H1 (cell line): Measurements from ENCODE around the gene GAS7. TPM values are rescaled to one million over a fixed set of nuclear protein-coding genes. Genes with fewer than 3 reads are reported as not detected.

Experiments used
- CTCF ChIA-PET: fragments of 300-600 bp; sonication (Branson Sonifier 250); formaldehyde crosslinking; loops from one replicate; lab custom pipeline; 2021; ENCODE audit not compliant: partially characterized antibody; lab: Charles Lee
- POLR2A ChIA-PET: fragments of 300-600 bp; sonication (Branson Sonifier 250); formaldehyde crosslinking; loops from one replicate; lab custom pipeline; 2021; ENCODE audit warnings: inconsistent platforms; ENCODE audit not compliant: partially characterized antibody; lab: Charles Lee
- DNase-seq, 2 experiments: peaks; one replicate each; pipeline versions ENCODE4 v3.0.0 to v3.0.0-alpha.2; 2010 to 2022; ENCODE audit warnings: low spot score in 2 of 2, low read depth in 1 of 2, mixed read lengths in 1 of 2
- FAIRE-seq: peaks from 2 replicates; lab custom pipeline; 2011; peaks lifted over from hg19 to GRCh38; lab: Jason Lieb, UNC
- H2AFZ ChIP-seq: 2 replicates; pipeline ENCODE4 v1.8.1; 2012; ENCODE audit warnings: low read length, inconsistent platforms
- H2AK5ac ChIP-seq: 2 replicates; pipeline ENCODE4 v1.6.1; 2013; ENCODE audit warnings: low read depth, low read length
- H2BK120ac ChIP-seq: replicated peaks from 2 replicates; pipeline ENCODE3; 2013; ENCODE audit warnings: low read depth, low read length, inconsistent platforms
- H2BK12ac ChIP-seq: 2 replicates; pipeline ENCODE4 v1.6.1; 2013; ENCODE audit warnings: low read depth, low read length
- H2BK15ac ChIP-seq: 2 replicates; pipeline ENCODE4 v1.6.1; 2013; ENCODE audit warnings: low read length
- H2BK20ac ChIP-seq: 2 replicates; pipeline ENCODE4 v1.6.1; 2013; ENCODE audit warnings: low read length
- H2BK5ac ChIP-seq: 2 replicates; pipeline ENCODE4 v1.6.1; 2013; ENCODE audit warnings: low read depth, low read length
- H3K14ac ChIP-seq: 2 replicates; pipeline ENCODE4 v1.6.1; 2013; ENCODE audit warnings: inconsistent platforms; ENCODE audit not compliant: insufficient read length
- H3K18ac ChIP-seq: 2 replicates; pipeline ENCODE4 v1.6.1; 2013; ENCODE audit warnings: low read length; ENCODE audit errors: extremely low read depth
- H3K23ac ChIP-seq: 2 replicates; pipeline ENCODE4 v1.6.1; 2013; ENCODE audit warnings: inconsistent platforms; ENCODE audit not compliant: insufficient read length
- H3K23me2 ChIP-seq: 2 replicates; pipeline ENCODE4 v1.6.1; 2013; ENCODE audit warnings: low read depth, low read length
- H3K27ac ChIP-seq: 2 replicates; pipeline ENCODE4 v1.6.1; 2011; ENCODE audit warnings: low read depth, low read length, inconsistent platforms
- H3K27me3 ChIP-seq, 4 experiments: replicated peaks in 1 of 4; 1 replicate in 1 of 4; 2 replicates in 3 of 4; pipeline versions ENCODE4 v1.6.1 to v1.8.1; 2011 to 2013; ENCODE audit warnings: low read length in 3 of 4, mild to moderate bottlenecking in 3 of 4, inconsistent platforms in 2 of 4, mixed read lengths in 2 of 4, moderate library complexity in 1 of 4; ENCODE audit not compliant: control insufficient read depth in 3 of 4, insufficient read depth in 3 of 4; ENCODE audit errors: extremely low read depth in 1 of 4
- H3K36me3 ChIP-seq, 4 experiments: 2 replicates each; pipeline versions ENCODE4 v1.6.1 to v1.8.1; 2011 to 2013; ENCODE audit warnings: mild to moderate bottlenecking in 4 of 4, low read length in 3 of 4, moderate library complexity in 2 of 4, control low read depth in 1 of 4, inconsistent platforms in 1 of 4; ENCODE audit not compliant: insufficient read depth in 4 of 4, control insufficient read depth in 2 of 4
- H3K4ac ChIP-seq: replicated peaks from 2 replicates; pipeline ENCODE3; 2013; ENCODE audit warnings: low read length, low read depth, mixed read lengths, inconsistent platforms; ENCODE audit not compliant: insufficient read length
- H3K4me1 ChIP-seq, 4 experiments: replicated peaks in 1 of 4; 1 replicate in 1 of 4; 2 replicates in 3 of 4; pipeline versions ENCODE4 v1.6.1 to v1.8.1; 2011 to 2013; ENCODE audit warnings: low read length in 3 of 4, inconsistent platforms in 2 of 4, mixed read lengths in 1 of 4; ENCODE audit not compliant: insufficient read depth in 4 of 4, control insufficient read depth in 3 of 4
- H3K4me2 ChIP-seq, 2 experiments: 2 replicates each; pipeline versions ENCODE4 v1.6.1 to v1.8.1; 2011 to 2013; ENCODE audit warnings: low read depth in 2 of 2, low read length in 2 of 2, control low read depth in 1 of 2, inconsistent platforms in 1 of 2, mild to moderate bottlenecking in 1 of 2; ENCODE audit not compliant: insufficient read depth in 1 of 2
- H3K4me3 ChIP-seq, 4 experiments: fragments of 200-600, 300-600 bp in 1 of 4; sonication (generic), shearing (Covaris generic), sonication (Bioruptor Twin) in 1 of 4; 2 replicates each; pipeline versions ENCODE4 v1.5.1 to v1.8.1; 2011 to 2016; ENCODE audit warnings: low read length in 4 of 4, low read depth in 3 of 4, control low read depth in 2 of 4, inconsistent platforms in 2 of 4, mild to moderate bottlenecking in 2 of 4, mixed read lengths in 1 of 4, moderate library complexity in 1 of 4; ENCODE audit not compliant: insufficient read depth in 2 of 4; ENCODE audit errors: extremely low read depth in 1 of 4
- H3K56ac ChIP-seq: replicated peaks from 2 replicates; pipeline ENCODE3; 2013; ENCODE audit warnings: low read depth, mild to moderate bottlenecking, mixed read lengths, low read length, inconsistent platforms; ENCODE audit not compliant: insufficient read length
- H3K79me1 ChIP-seq: 2 replicates; pipeline ENCODE4 v1.6.1; 2013; ENCODE audit warnings: low read depth, low read length, control low read depth
- H3K79me2 ChIP-seq, 2 experiments: 2 replicates each; pipeline versions ENCODE4 v1.6.1 to v1.8.1; 2012 to 2013; ENCODE audit warnings: low read length in 2 of 2, mild to moderate bottlenecking in 2 of 2, inconsistent platforms in 1 of 2; ENCODE audit not compliant: insufficient read depth in 2 of 2, control insufficient read depth in 1 of 2
- H3K9ac ChIP-seq, 4 experiments: replicated peaks in 1 of 4; 1 replicate in 1 of 4; 2 replicates in 3 of 4; pipeline versions ENCODE4 v1.6.1 to v1.8.1; 2011 to 2013; ENCODE audit warnings: low read depth in 3 of 4, low read length in 3 of 4, control low read depth in 2 of 4, mild to moderate bottlenecking in 2 of 4, moderate library complexity in 2 of 4, inconsistent platforms in 1 of 4; ENCODE audit errors: extremely low read depth in 1 of 4
- H3K9me3 ChIP-seq, 2 experiments: 2 replicates each; pipeline versions ENCODE4 v1.6.1 to v1.8.1; 2012 to 2013; ENCODE audit warnings: mild to moderate bottlenecking in 2 of 2, moderate library complexity in 2 of 2, control low read depth in 1 of 2, inconsistent platforms in 1 of 2, low read depth in 1 of 2, low read length in 1 of 2, mixed read lengths in 1 of 2; ENCODE audit not compliant: insufficient read depth in 2 of 2
- H4K20me1 ChIP-seq, 2 experiments: replicated peaks in 1 of 2; 2 replicates each; pipeline versions ENCODE3 to v1.8.1; 2011 to 2013; ENCODE audit warnings: inconsistent platforms in 2 of 2, low read length in 2 of 2, mild to moderate bottlenecking in 1 of 2; ENCODE audit not compliant: insufficient read depth in 2 of 2, control insufficient read depth in 1 of 2
- H4K5ac ChIP-seq: 2 replicates; pipeline ENCODE4 v1.6.1; 2013; ENCODE audit warnings: low read length, low read depth, mixed read lengths, inconsistent platforms; ENCODE audit not compliant: insufficient read length
- H4K8ac ChIP-seq: 2 replicates; pipeline ENCODE4 v1.8.0; 2013; ENCODE audit warnings: mild to moderate bottlenecking, moderate library complexity, low read length, inconsistent platforms; ENCODE audit not compliant: insufficient read depth; ENCODE audit errors: extremely low read depth
- H4K91ac ChIP-seq: replicated peaks from 2 replicates; pipeline ENCODE3; 2013; ENCODE audit warnings: low read length, mixed read lengths, inconsistent platforms; ENCODE audit not compliant: insufficient read length
- HDAC6 ChIP-seq: IDR thresholded peaks from one replicate; pipeline ENCODE4 v1.7.1; 2012; ENCODE audit warnings: low read depth, mild to moderate bottlenecking, inconsistent platforms, low read length, moderate library complexity
- KDM1A ChIP-seq: fragments of 200-600, 300-600 bp; sonication (generic); IDR thresholded peaks from 2 replicates; pipeline ENCODE4 v1.7.1; 2016; ENCODE audit warnings: mild to moderate bottlenecking, low read length, borderline replicate concordance
- KDM4A ChIP-seq: IDR thresholded peaks from one replicate; pipeline ENCODE4 v1.7.1; 2012; ENCODE audit warnings: low read depth, mild to moderate bottlenecking, moderate library complexity, low read length, inconsistent platforms; ENCODE audit not compliant: severe bottlenecking
- RNF2 ChIP-seq: fragments of 200-900, 300-1000 bp; sonication (generic); IDR thresholded peaks from 2 replicates; pipeline ENCODE4 v1.7.1; 2016; ENCODE audit warnings: borderline replicate concordance, low read depth, mild to moderate bottlenecking, antibody characterized with exemption, low read length; ENCODE audit not compliant: poor library complexity, severe bottlenecking; ENCODE audit errors: missing control alignments
- SIX5 ChIP-seq: IDR thresholded peaks from 2 replicates; pipeline ENCODE4 v1.6.1; 2011; ENCODE audit warnings: mild to moderate bottlenecking, low read depth, low read length
- SP2 ChIP-seq: IDR thresholded peaks from 2 replicates; pipeline ENCODE4 v1.6.1; 2012; ENCODE audit warnings: mild to moderate bottlenecking, low read length, inconsistent platforms
- YY1 ChIP-seq: IDR thresholded peaks from 2 replicates; pipeline ENCODE4 v1.6.1; 2011; ENCODE audit warnings: low read depth, mild to moderate bottlenecking, low read length
- WGBS, 2 experiments: shearing (Covaris generic) in 1 of 2; methylation state at CpG; one replicate each; pipeline versions ENCODE4 v1.1.6 to v1.1.7; 2013 to 2015; ENCODE audit warnings: low lambda C conversion rate in 2 of 2, mixed read lengths in 2 of 2, inconsistent platforms in 1 of 2, low coverage in 1 of 2, missing lambda C conversion rate in 1 of 2; ENCODE audit not compliant: insufficient replicate concordance in 2 of 2, insufficient coverage in 1 of 2, insufficient read length in 1 of 2; ENCODE audit errors: extremely low coverage in 1 of 2, missing lambda C conversion rate in 1 of 2; 5-methylcytosine and 5-hydroxymethylcytosine counted together
- polyA plus RNA-seq, 7 experiments: library from polyadenylated mRNA; depleted of rRNA in 3 of 7; stranded (reverse) in 5 of 7; unstranded in 2 of 7; fragments of >200 nt in 5 of 7; fragments of 200-250 nt in 2 of 7; gene quantifications; 1 replicate in 5 of 7; 2 replicates in 1 of 7; 4 replicates in 1 of 7; pipeline versions ENCODE4 v1.2.1 to v1.2.3, GENCODE V29; 2011 to 2013; ENCODE audit warnings: missing spikeins in 2 of 7, mixed read lengths in 2 of 7
- total RNA-seq: library from RNA; stranded (reverse); fragmentation: NEBNext Ultra II Directional; extraction: Animal tissue kit (Norgen Biotek cat#: 25700); gene quantifications from 2 replicates; pipeline ENCODE4 v1.2.1, GENCODE V29; 2021
- TF ChIP-seq, protein P1 (sequence below), 3 experiments: IDR thresholded peaks; 1 replicate in 2 of 3; 2 replicates in 1 of 3; pipeline versions ENCODE4 v1.5.1 to v1.6.1; 2011; ENCODE audit warnings: low read length in 3 of 3, mild to moderate bottlenecking in 3 of 3, inconsistent platforms in 2 of 3, low read depth in 1 of 3, moderate library complexity in 1 of 3; ENCODE audit not compliant: insufficient read depth in 1 of 3; ENCODE audit errors: control extremely low read depth in 1 of 3

GAS7 gene
- total and polyA plus RNA-seq, 2 of the 8 experiments (the other 6 are each of a cell fraction or from before 2014, with no cell fraction given): 5.0 to 14.5 TPM

GRCh38 chr17:9878786-9879525 lies 319.4 kb downstream of the GAS7 start:
- Histone ChIP-seq H3K27ac (no peak overlapping the region), H3K36me3 (no peaks in the 10 kb centered on the region), H3K18ac (no peak overlapping the region), H4K20me1 (no peaks in the 10 kb centered on the region), H3K27me3 (no peaks in the 10 kb centered on the region), H4K8ac (no peak overlapping the region), H2BK120ac (no peak overlapping the region), H3K23ac (no peak overlapping the region), H4K91ac (no peak overlapping the region), H2BK15ac (no peak overlapping the region), H3K4me1 (no peaks in the 10 kb centered on the region), H3K79me1 (no peaks in the 10 kb centered on the region), H4K5ac (no peak overlapping the region), H3K4me3 (no peak overlapping the region), H2BK12ac (no peak overlapping the region), H2AFZ (no peak overlapping the region), H3K4me2 (no peak overlapping the region), H3K79me2 (no peaks in the 10 kb centered on the region), H3K23me2 (no peaks in the 10 kb centered on the region), H3K56ac (no peak overlapping the region), H2BK5ac (no peak overlapping the region), H3K4ac (no peak overlapping the region), H2BK20ac (no peak overlapping the region), H3K9ac (no peak overlapping the region), H3K14ac (no peak overlapping the region), H3K9me3 (peaks cover 3 to 6% of the 10 kb centered on the region in 2 experiments; a peak in 2 of 4 replicates), H2AK5ac (no peak overlapping the region)
- 92% methylated on average over 8 of the region's 8 CpGs; no CpG with 5 or more reads in 1 of the 2 experiments for WGBS, 2 experiments
- DNase-seq: no peak
- no peak for FAIRE-seq
- ChIA-PET CTCF (interaction anchor here (0.7 to 3.2 kb wide), 4 partner anchors 10 to 302 kb away, joined by 3 to 26 read pairs (median 4); partner anchors contain the start of gene CFAP52), POLR2A (no interaction called here)
- TF ChIP-seq SIX5: no peak
- TF ChIP-seq RNF2: no peak
- TF ChIP-seq, protein P1, sequence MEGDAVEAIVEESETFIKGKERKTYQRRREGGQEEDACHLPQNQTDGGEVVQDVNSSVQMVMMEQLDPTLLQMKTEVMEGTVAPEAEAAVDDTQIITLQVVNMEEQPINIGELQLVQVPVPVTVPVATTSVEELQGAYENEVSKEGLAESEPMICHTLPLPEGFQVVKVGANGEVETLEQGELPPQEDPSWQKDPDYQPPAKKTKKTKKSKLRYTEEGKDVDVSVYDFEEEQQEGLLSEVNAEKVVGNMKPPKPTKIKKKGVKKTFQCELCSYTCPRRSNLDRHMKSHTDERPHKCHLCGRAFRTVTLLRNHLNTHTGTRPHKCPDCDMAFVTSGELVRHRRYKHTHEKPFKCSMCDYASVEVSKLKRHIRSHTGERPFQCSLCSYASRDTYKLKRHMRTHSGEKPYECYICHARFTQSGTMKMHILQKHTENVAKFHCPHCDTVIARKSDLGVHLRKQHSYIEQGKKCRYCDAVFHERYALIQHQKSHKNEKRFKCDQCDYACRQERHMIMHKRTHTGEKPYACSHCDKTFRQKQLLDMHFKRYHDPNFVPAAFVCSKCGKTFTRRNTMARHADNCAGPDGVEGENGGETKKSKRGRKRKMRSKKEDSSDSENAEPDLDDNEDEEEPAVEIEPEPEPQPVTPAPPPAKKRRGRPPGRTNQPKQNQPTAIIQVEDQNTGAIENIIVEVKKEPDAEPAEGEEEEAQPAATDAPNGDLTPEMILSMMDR (IDR thresholded peaks at IDR 0.05; ENCODE audit: control extremely low read depth in 1 of 3, insufficient read depth in 1 of 3, low read depth in 1 of 3, low read length in 3 of 3): no peak
- no peak for TF ChIP-seq SP2
- no peak for TF ChIP-seq KDM1A
- no peak for TF ChIP-seq YY1
- TF ChIP-seq HDAC6: no peak
- TF ChIP-seq KDM4A: no peak
